H9 (cell line): ENCODE data around the gene TENM3. TPM values are rescaled to one million over a fixed set of nuclear protein-coding genes. Genes with fewer than 3 reads are reported as not detected.
A peak's percentile ranks its signal among the peaks of the same experiment; 100 is the strongest.

ENCODE experiments used
- DNase-seq: peaks from one replicate; pipeline ENCODE4 v3.0.0-alpha.2; 2017
- H2AFZ ChIP-seq: one replicate; pipeline ENCODE4 v1.6.1; 2013; ENCODE audit warnings: mild to moderate bottlenecking, low read length, control low read depth, moderate library complexity
- H2AK5ac ChIP-seq: 2 replicates; pipeline ENCODE4 v1.6.1; 2013; ENCODE audit warnings: low read length, control low read depth, mixed read lengths; ENCODE audit not compliant: insufficient read length
- H2BK120ac ChIP-seq: one replicate; pipeline ENCODE4 v1.6.1; 2013; ENCODE audit warnings: low read depth, mild to moderate bottlenecking, low read length, control low read depth, inconsistent platforms; ENCODE audit not compliant: poor library complexity, severe bottlenecking
- H2BK12ac ChIP-seq: 2 replicates; pipeline ENCODE4 v1.6.1; 2013; ENCODE audit warnings: low read length, control low read depth, mixed read lengths, low read depth; ENCODE audit not compliant: insufficient read length
- H2BK15ac ChIP-seq: 2 replicates; pipeline ENCODE4 v1.6.1; 2013; ENCODE audit warnings: low read depth, low read length, control low read depth
- H2BK20ac ChIP-seq: one replicate; pipeline ENCODE4 v1.6.1; 2013; ENCODE audit warnings: low read depth, mild to moderate bottlenecking, low read length, control low read depth, inconsistent platforms; ENCODE audit not compliant: poor library complexity, severe bottlenecking
- H2BK5ac ChIP-seq: 2 replicates; pipeline ENCODE4 v1.6.1; 2013; ENCODE audit warnings: low read length, control low read depth, mixed read lengths; ENCODE audit not compliant: insufficient read length
- H3K14ac ChIP-seq: 2 replicates; pipeline ENCODE4 v1.6.1; 2013; ENCODE audit warnings: low read length, control low read depth; ENCODE audit not compliant: insufficient read depth
- H3K18ac ChIP-seq: 2 replicates; pipeline ENCODE4 v1.6.1; 2013; ENCODE audit warnings: low read depth, mild to moderate bottlenecking, mixed read lengths, low read length, control low read depth; ENCODE audit not compliant: insufficient read length
- H3K23ac ChIP-seq: 2 replicates; pipeline ENCODE4 v1.6.1; 2013; ENCODE audit warnings: low read length, control low read depth, mixed read lengths, low read depth; ENCODE audit not compliant: insufficient read length
- H3K23me2 ChIP-seq: 2 replicates; pipeline ENCODE4 v1.6.1; 2013; ENCODE audit warnings: low read depth, mild to moderate bottlenecking, mixed read lengths, low read length, control low read depth; ENCODE audit not compliant: insufficient read length, poor library complexity, severe bottlenecking
- H3K27ac ChIP-seq: 2 replicates; pipeline ENCODE4 v1.5.1; 2013; ENCODE audit warnings: low read length, control low read depth, mixed read lengths, low read depth; ENCODE audit not compliant: insufficient read length
- H3K27me3 ChIP-seq: 2 replicates; pipeline ENCODE4 v1.6.1; 2013; ENCODE audit warnings: low read length, control low read depth, inconsistent platforms; ENCODE audit not compliant: insufficient read depth
- H3K4ac ChIP-seq: 2 replicates; pipeline ENCODE4 v1.6.1; 2013; ENCODE audit warnings: low read depth, mild to moderate bottlenecking, control low read depth, inconsistent platforms, low read length, moderate library complexity
- H3K4me1 ChIP-seq: 2 replicates; pipeline ENCODE4 v1.6.1; 2013; ENCODE audit warnings: low read length, control low read depth, inconsistent platforms; ENCODE audit not compliant: insufficient read depth
- H3K4me2 ChIP-seq: 2 replicates; pipeline ENCODE4 v1.6.1; 2013; ENCODE audit warnings: low read length, control low read depth, mixed read lengths; ENCODE audit not compliant: insufficient read length, insufficient read depth
- H3K56ac ChIP-seq: 2 replicates; pipeline ENCODE4 v1.6.1; 2013; ENCODE audit warnings: low read depth, mild to moderate bottlenecking, mixed read lengths, low read length, control low read depth; ENCODE audit not compliant: insufficient read length
- H3K79me1 ChIP-seq: 2 replicates; pipeline ENCODE4 v1.6.1; 2013; ENCODE audit warnings: low read depth, mild to moderate bottlenecking, moderate library complexity, low read length, control low read depth, inconsistent platforms; ENCODE audit not compliant: insufficient read depth, poor library complexity, severe bottlenecking
- H3K79me2 ChIP-seq: 2 replicates; pipeline ENCODE4 v1.6.1; 2013; ENCODE audit warnings: low read length, control low read depth, inconsistent platforms; ENCODE audit not compliant: insufficient read depth
- H3K9ac ChIP-seq: 2 replicates; pipeline ENCODE4 v1.6.1; 2013; ENCODE audit warnings: low read length, control low read depth, mixed read lengths; ENCODE audit not compliant: insufficient read length; ENCODE audit errors: extremely low read depth
- H3K9me3 ChIP-seq: one replicate; pipeline ENCODE4 v1.6.1; 2013; ENCODE audit warnings: low read depth, low read length, inconsistent platforms; ENCODE audit not compliant: control insufficient read depth
- H3T11ph ChIP-seq: one replicate; pipeline ENCODE4 v1.6.1; 2013; ENCODE audit warnings: mild to moderate bottlenecking, low read length, control low read depth, inconsistent platforms
- H4K20me1 ChIP-seq: one replicate; pipeline ENCODE4 v1.6.1; 2013; ENCODE audit not compliant: control insufficient read depth, insufficient read length, insufficient read depth
- H4K5ac ChIP-seq: 2 replicates; pipeline ENCODE4 v1.6.1; 2013; ENCODE audit warnings: low read depth, mild to moderate bottlenecking, mixed read lengths, low read length, control low read depth; ENCODE audit not compliant: insufficient read length
- H4K8ac ChIP-seq: replicated peaks from 2 replicates; pipeline ENCODE4 v1.6.1; 2013; ENCODE audit warnings: low read length, control low read depth, mixed read lengths, low read depth; ENCODE audit not compliant: insufficient read length
- H4K91ac ChIP-seq: 2 replicates; pipeline ENCODE4 v1.6.1; 2013; ENCODE audit warnings: low read depth, mild to moderate bottlenecking, moderate library complexity, mixed read lengths, low read length, control low read depth; ENCODE audit not compliant: insufficient read length
- H3K27ac Mint-ChIP-seq, 3 experiments: 2 replicates in 2 of 3; 3 replicates in 1 of 3; pipeline ENCODE4 v1.8.0; 2020 to 2021; ENCODE audit warnings: mixed read lengths in 3 of 3, mild to moderate bottlenecking in 1 of 3, moderate library complexity in 1 of 3
- H3K27me3 Mint-ChIP-seq: 2 replicates; pipeline ENCODE4 v1.8.0; 2021; ENCODE audit warnings: low read depth, mild to moderate bottlenecking, moderate library complexity, mixed read lengths
- H3K36me3 Mint-ChIP-seq, 3 experiments: 2 replicates in 2 of 3; 3 replicates in 1 of 3; pipeline ENCODE4 v1.8.0; 2020 to 2021; ENCODE audit warnings: low read depth in 3 of 3, mixed read lengths in 3 of 3; ENCODE audit not compliant: insufficient read depth in 1 of 3
- H3K4me1 Mint-ChIP-seq, 2 experiments: 2 replicates each; pipeline ENCODE4 v1.8.0; 2020; ENCODE audit warnings: mixed read lengths in 2 of 2
- H3K4me3 Mint-ChIP-seq, 2 experiments: 2 replicates in 1 of 2; 3 replicates in 1 of 2; pipeline ENCODE4 v1.8.0; 2020 to 2021; ENCODE audit warnings: mild to moderate bottlenecking in 2 of 2, mixed read lengths in 2 of 2, moderate library complexity in 1 of 2
- H3K9me3 Mint-ChIP-seq, 2 experiments: 2 replicates in 1 of 2; 3 replicates in 1 of 2; pipeline ENCODE4 v1.8.0; 2020; ENCODE audit warnings: mild to moderate bottlenecking in 2 of 2, mixed read lengths in 2 of 2, moderate library complexity in 1 of 2
- WGBS: extraction: QIAGEN DNeasy Blood & Tissue Kit; methylation state at CpG from one replicate; pipeline ENCODE4 v1.1.7; 2013; ENCODE audit warnings: missing lambda C conversion rate, low lambda C conversion rate, mixed read lengths; ENCODE audit not compliant: insufficient read length; ENCODE audit errors: extremely low coverage; 5-methylcytosine and 5-hydroxymethylcytosine counted together
- total RNA-seq: library from RNA; stranded (reverse); gene quantifications from 2 replicates; pipeline ENCODE4 v1.2.1, GENCODE V29; 2021
- TF ChIP-seq, protein P1 (sequence below): fragments of 200-600 bp; sonication (generic); conservative IDR thresholded peaks from 3 replicates; pipeline ENCODE4 v1.8.0; 2021; ENCODE audit warnings: antibody characterized with exemption, mild to moderate bottlenecking

Gene TENM3
- total RNA-seq, 1 experiment from 2014 or later: 49.6 TPM

DNA sequence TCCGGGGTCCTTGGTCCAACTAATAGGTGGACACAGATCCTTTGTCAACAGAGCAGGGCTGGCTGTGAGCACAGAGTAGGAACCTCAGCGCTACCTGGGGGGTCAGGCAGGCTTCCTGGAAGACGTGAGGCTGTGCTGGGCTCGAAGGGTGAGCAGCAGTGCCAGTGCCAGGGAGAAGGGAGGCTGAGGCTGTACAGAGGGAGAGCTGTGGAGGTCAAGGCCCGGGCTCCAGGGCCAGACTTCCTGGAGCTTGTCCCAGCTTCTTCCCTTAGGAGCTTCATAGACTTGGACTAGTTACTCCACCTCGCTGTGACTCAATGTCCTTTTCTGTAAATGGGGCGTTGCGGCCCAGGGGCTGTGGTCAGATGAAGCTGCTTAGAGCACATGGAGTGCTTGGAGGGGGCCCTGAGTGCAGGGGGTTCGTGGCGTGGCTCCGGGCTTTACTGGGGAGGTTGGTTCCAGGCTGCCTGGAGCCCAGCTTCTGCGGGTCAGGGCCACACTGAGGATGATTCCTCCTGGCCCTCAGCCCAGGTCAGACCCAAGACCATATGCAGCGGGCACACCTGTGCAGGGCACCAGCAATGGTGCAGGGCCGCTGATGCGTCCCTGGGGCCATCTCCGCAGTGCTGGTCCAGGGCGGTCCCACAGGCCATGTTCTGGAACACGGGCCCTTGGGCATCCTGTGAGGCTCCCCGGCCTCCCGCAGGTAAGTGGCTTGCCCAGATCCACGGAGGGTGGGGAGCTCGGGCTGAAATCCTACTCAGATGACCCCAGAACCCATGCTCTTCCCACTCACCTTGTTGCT lies 575.9 kb downstream of the TENM3 start:
- Histone ChIP-seq H3K23me2 (no peaks in the 10 kb centered on the region), H2BK12ac (no peak overlapping the region), H2BK15ac (no peak overlapping the region), H3T11ph (no peak overlapping the region), H2BK20ac (no peak overlapping the region), H3K9ac (no peak overlapping the region), H3K79me2 (no peaks in the 10 kb centered on the region), H4K8ac (no peak overlapping the region), H4K5ac (no peak overlapping the region), H3K9me3 (no peaks in the 10 kb centered on the region), H3K4ac (no peak overlapping the region), H3K4me1 (no peaks in the 10 kb centered on the region), H4K91ac (no peak overlapping the region), H3K4me2 (no peak overlapping the region), H3K56ac (no peak overlapping the region), H3K27me3 (no peaks in the 10 kb centered on the region), H3K79me1 (no peaks in the 10 kb centered on the region), H2AFZ (no peak overlapping the region), H2BK120ac (no peak overlapping the region), H3K18ac (no peak overlapping the region), H3K27ac (no peak overlapping the region), H3K14ac (no peak overlapping the region; the same call in 1 of the 2 replicates), H2AK5ac (no peak overlapping the region), H4K20me1 (no peaks in the 10 kb centered on the region), H3K23ac (no peak overlapping the region), H2BK5ac (no peak overlapping the region)
- peaks cover 6 to 12% of the 10 kb centered on the region in 2 experiments; a peak in 4 of 5 replicates for H3K9me3 Mint-ChIP-seq
- WGBS: no CpG with 5 or more reads among the region's 22 CpGs
- H3K4me3 Mint-ChIP-seq: no peak overlapping the region
- TF ChIP-seq, protein P1, sequence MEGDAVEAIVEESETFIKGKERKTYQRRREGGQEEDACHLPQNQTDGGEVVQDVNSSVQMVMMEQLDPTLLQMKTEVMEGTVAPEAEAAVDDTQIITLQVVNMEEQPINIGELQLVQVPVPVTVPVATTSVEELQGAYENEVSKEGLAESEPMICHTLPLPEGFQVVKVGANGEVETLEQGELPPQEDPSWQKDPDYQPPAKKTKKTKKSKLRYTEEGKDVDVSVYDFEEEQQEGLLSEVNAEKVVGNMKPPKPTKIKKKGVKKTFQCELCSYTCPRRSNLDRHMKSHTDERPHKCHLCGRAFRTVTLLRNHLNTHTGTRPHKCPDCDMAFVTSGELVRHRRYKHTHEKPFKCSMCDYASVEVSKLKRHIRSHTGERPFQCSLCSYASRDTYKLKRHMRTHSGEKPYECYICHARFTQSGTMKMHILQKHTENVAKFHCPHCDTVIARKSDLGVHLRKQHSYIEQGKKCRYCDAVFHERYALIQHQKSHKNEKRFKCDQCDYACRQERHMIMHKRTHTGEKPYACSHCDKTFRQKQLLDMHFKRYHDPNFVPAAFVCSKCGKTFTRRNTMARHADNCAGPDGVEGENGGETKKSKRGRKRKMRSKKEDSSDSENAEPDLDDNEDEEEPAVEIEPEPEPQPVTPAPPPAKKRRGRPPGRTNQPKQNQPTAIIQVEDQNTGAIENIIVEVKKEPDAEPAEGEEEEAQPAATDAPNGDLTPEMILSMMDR: no peak
- peak overlapping the region in 2 of 3 experiments; percentile 34 to 92; a peak in 2 of 7 replicates for H3K27ac Mint-ChIP-seq
- H3K27me3 Mint-ChIP-seq: peaks cover 5% of the 10 kb centered on the region
- no peak for DNase-seq
- peaks cover 2 to 5% (median 5%) of the 10 kb centered on the region in 3 experiments; a peak in 4 of 7 replicates for H3K36me3 Mint-ChIP-seq
- peaks cover 10 to 21% of the 10 kb centered on the region in 2 experiments for H3K4me1 Mint-ChIP-seq
